Measurements from ENCODE around the gene GOLIM4.
"Not testable (repeated sequence)": the region's sequence is repeated elsewhere in the genome, so short reads cannot be mapped to it uniquely, and the experiment has no call there.

Gene GOLIM4, protein sequence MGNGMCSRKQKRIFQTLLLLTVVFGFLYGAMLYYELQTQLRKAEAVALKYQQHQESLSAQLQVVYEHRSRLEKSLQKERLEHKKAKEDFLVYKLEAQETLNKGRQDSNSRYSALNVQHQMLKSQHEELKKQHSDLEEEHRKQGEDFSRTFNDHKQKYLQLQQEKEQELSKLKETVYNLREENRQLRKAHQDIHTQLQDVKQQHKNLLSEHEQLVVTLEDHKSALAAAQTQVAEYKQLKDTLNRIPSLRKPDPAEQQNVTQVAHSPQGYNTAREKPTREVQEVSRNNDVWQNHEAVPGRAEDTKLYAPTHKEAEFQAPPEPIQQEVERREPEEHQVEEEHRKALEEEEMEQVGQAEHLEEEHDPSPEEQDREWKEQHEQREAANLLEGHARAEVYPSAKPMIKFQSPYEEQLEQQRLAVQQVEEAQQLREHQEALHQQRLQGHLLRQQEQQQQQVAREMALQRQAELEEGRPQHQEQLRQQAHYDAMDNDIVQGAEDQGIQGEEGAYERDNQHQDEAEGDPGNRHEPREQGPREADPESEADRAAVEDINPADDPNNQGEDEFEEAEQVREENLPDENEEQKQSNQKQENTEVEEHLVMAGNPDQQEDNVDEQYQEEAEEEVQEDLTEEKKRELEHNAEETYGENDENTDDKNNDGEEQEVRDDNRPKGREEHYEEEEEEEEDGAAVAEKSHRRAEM

DNA sequence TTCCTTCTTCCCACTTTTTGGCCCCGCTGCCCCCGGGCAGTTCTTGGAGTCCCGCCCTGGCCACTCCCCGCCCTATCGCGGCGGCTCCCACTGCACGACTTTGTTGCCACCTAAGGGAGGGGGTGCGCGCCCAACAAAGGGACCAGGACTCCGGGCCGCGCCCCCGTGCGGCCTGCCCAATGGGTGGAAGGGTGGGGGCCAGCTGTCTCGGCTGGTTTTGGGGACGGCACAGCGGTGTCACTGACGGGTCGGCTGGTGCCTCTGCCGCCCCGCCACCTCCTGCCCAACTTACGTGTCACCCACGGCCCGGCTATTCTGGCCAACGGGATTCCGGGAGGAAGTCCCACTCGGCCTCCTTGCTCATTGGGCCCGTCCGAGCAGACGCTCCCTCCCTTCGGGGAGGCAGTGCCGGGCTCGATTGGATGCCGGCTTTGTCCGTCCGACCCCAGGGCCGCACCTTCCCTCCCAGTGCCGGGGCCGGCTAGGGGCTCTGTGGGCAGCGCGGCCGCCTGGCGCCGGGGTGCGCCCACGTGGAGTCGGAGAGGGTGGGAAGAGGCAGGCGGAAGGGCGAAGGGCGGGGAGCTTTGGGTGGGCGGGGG is at the start of gene GOLIM4:
TSS of gene GOLIM4 (minus strand) at position 314 of the 599 bp plus-strand sequence. CDS start 639 bp downstream, outside the sequence.
- peak; percentile 82 for DNase-seq

DNA sequence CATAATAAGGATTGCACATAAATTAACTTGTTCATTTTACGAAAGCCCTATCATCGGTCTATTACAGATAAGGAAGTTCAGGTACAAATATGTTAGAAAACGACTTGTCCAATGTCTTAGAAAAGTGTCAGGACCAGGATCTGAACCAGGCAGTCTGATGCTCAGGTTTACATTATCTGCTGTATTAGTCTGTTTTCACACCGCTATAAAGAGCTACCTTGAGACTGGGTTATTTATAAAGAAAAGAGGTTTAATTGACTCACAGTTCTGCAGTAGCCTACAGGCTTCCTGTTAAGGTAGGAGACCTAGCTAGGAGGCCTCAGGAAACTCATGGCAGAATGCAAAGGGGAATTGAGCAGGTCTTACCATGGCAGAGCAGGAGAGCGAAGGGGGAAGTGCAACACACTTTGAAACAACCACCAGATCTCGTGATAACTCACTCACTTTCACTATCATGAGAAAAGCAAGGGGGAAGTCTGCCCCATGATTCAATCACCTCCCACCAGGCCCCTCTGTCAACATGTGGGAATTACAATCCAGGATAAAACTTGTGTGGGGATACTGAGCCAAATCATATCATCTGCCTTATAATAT is 45.8 kb upstream of the GOLIM4 start:
- no peak for DNase-seq

DNA sequence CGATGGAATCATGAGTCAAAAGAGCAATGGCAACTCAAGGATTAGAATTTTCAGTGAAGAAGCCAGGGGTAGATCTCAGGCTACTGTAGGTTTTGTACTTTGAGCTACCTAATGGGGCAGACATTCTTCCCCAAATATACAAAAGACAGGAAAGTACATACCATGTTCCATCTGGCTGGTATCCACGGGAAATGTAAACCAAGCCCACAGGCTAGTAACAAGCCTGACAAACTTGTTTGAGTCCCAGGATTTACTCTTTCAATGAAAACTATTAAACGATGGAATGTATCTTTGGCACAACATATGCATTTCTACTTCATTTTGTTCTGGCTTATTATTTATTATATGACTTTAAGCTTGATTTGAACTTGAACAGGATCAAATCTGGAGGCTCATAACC is 44.2 kb upstream of the GOLIM4 start:
- DNase-seq, result no peak

DNA sequence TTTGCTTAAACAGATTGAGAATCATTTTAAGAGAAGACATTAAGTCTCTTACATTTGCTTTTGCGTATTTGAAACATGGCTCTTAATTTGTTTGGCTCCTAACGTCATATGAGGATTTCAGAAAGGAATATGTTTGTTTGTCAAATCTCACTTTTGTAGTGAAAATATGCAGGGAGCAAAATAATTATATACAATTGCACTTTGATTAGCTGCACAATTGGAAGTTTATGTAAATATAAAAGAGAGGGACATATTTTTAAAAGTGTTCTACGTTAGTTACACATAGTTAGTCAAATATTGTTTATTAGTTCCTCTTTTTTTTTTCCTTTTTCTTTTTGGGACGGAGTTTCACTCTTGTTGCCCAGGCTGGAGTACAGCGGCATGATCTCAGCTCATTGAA is 42.7 kb upstream of the GOLIM4 start:
- no peak for DNase-seq

DNA sequence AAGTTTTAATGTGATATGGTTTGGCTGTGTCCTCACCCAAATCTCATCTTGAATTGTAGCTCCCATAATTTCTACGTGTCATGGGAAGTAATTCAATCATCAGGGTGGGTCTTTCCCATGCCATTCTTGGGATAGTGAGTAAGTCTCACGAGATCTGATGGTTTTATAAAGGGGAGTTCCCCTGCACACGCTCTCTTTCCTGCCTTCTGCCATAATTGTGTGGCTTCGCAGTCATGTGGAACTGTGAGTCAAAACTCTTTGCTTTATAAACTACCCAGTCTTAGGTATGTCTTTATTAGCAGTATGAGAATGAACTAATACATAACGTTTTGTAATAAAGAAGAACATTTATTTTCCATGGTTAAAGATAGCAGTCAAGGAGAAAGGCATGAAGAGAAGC is 39.2 kb upstream of the GOLIM4 start:
- DNase-seq, result no peak

DNA sequence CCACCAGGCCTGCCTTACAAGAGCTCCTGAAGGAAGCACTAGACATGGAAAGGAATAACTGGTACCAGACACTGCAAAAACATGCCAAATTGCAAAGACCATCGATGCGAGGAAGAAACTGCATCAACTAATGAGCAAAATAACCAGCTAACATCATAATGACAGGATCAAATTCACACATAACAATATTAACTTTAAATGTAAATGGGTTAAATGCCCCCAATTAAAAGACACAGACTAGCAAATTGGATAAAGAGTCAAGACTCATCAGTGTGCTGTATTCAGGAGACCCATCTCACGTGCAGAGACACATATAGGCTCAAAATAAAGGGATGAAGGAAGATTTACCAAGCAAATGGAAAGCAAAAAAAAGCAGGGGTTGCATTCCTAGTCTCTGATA is 34.5 kb upstream of the GOLIM4 start:
- not testable (repeated sequence) for DNase-seq

DNA sequence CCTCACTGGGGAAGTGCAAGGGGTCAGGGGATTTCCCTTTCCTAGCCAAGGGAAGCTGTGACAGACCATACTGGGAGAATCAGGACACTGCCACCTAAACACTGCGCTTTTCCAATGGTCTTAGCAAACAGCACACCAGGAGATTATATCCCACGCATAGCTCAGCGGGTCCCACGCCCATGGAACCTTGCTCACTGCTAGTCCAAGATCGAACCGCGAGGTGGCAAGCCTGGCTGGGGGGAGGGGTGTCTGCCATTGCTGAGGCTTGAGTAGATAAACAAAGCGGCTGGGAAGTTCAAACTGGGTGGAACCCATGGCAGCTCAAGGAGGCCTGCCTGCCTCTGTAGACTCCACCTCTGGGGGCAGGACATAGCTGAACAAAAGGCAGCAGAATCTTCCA is 32.7 kb upstream of the GOLIM4 start:
- not testable (repeated sequence) for DNase-seq

DNA sequence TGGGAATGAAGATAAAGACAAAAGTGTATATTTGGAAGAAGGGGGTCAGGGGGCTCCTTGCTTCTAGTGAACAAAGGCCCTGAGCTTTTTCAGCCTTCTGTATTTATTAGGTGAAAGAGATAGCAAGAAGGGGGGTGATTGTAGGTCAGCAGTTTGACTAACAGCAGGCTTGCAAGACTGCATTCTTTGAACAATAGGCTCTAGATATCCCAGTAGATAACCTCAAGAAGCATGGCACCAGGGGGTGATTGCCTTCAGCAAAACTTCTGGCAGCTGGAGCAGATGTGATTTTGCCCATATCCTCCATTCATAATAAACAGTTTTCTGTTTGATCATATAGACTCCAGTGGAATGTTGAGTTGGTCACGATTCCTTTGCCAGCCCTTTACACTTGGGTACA is 31.7 kb upstream of the GOLIM4 start:
- no peak for DNase-seq

DNA sequence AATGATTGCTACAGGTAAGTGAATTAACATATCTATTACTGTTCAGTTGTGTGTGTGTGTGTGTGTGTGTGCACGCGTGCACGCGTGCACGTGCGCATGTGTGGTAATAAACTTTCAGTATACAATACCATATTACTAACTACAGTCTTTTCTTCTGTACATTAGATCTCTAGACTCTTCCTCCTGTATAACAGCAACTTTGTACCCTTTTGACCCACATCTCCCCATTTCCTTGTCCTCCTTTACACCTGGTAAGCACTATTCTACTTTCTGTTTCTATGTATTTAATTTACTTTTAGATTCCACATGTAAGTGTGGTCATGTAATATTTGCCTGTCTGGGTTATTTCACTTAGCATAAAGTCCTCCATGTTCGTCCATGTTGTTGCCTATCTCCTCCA is 29.1 kb upstream of the GOLIM4 start:
- no peak for DNase-seq

DNA sequence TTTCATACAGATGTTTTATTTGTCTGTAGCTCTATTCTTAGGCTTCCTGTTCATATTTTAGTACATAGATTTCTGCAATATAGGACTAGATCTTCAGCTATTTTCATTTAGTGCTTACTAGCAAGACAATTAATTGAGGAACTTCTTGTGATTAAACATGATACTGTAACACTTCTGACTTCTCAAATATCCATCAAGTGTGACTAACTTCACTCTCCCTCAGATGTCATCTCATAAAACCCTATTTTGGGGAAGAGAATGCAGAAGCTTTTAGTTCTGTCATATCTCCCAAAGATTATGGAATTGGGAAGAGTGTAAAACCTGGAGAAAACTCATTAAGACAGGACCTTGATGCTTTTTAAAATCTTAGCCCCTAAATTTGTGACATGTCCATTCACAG is 28.6 kb upstream of the GOLIM4 start:
- no peak for DNase-seq

DNA sequence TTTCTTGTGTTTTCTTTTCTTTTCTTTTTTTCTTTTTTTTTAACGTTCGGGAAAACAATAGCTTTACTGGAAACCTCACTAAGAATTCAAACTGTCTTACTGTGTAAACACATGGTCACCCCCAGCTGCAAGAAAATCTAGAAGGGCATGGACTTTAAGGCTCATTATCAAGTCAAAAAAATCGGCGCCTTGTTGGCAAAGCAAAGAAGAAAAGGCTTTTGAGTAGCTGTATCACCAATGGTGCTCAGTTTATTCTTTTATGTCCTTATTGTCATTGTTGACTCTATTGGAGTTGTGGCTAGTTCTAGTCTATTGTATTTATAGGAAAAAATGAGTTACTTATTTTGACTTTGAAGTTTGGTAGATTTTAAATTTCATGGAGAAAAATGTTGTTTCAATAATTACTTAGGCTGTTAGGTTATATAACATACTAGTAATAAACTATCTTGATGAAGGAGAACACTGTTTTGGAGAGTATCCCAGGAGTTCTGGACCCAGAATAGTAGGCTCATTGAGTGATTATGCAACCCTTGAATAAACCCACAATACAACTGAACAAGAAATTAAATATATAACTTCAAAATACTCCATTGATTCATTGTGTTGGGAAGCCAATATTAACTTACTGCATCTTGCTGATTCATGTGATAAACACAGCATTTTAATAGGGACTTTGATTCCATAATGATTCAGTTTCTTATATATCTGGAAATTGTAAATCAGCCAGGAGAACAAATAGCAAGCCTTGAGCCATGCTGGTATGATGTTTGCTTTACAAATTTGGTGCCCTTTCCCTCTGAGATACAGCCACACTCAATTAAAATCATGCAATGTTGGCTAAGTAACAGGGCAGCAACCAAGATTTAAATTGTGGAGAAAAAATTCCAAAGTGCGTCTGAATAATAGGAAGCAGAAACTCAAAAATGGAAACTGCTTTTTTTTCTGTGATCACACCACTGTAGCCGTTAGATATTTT is 27.8 kb upstream of the GOLIM4 start:
- no peak for DNase-seq

DNA sequence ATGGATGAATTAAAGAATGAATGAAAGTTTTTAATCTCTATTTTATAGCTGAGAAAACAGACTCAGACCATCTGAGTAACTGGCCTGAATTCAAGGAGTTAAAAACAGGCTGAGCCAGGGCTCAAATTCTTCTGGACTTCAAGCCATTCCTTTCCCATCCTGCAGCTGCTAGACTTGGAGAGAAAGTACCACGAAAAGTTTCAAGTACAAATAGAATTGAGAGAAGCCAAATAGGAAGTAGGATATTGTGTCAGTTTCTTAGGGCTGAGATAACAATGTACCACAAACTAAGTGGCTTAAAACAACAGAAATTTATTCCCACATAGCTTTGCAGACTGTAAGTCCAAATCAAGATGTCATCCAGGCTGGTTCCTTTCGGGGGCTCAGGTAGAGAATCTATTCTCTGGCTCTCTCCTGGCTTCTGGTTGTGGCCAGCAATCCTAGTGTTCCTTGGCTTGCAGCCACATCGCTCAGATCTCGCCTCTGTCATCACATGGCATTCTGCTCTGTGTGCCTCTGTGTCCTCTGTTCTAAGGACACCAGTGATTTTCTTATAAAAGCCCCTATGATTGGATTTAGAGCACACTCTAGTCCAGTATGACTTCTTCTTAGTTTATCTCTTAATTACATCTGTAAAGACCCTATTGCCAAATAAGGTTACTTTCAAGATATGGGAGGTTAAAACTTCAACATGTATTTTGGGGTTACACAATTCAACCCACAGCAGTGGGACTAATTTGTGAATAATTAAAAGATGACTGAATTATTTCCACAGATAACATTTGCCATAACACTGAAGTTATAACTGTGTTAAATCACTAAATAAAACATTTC is 25.7 kb upstream of the GOLIM4 start:
- DNase-seq, result no peak

DNA sequence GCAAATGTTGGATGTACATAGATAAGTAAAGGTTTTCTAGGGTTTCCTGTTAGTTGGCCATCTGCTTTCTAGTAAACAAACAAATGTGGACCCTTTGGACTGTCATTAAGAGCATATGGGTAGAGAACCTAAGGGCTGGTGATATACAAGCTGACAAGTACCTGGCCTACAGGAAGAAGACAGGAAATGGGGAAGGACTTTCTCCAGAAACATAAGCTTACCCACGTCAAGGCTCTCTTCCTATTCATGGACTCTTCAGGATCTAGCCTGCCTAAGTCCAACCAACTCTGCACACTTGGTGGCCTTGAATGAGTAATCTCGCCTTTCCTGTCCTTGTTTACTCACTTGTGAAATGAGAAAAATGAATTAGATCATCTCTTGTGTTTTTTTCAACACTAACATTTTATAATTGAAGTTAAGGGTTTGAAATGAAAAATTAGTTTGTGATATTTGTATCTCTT is 22.2 kb upstream of the GOLIM4 start:
- DNase-seq, result no peak

DNA sequence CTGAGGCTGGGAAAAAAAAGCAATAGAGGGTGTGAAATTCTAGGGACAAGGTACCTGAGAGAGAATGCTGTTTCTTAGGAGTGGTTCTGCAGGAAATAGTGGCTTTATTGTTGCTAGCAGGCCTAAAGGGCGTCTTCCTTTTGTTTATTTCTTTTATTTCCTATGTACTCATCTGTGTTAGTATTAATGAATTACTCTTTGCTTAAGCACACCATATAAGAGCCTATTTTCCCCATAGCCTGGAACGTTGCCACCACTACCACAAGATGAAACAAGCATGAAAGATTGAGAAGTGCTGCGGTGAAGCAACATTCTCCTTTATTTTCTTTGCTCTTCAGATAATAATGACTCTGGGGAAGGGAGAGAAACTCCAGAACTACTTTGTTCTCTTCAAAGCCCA is 21.3 kb upstream of the GOLIM4 start:
- DNase-seq, result no peak

DNA sequence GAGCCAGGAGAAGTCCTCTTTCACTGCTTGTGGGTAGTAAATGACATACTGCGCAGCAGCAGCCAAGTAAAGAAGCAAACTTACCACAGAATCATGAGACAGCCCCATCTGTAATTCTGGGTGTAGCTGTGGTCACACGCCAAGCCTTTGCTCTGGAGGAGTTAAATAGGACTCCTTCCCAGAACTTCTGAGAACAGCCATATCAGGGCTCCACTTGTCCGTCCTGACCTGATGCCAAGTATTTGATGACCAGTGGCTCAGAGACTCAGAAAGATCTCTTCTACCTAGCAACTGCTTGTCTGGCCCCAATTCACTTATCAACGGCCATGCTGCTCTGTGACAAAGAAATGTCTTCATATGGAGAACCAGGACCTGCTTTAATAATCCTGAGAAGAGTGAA is 20.6 kb upstream of the GOLIM4 start:
- DNase-seq, result no peak

DNA sequence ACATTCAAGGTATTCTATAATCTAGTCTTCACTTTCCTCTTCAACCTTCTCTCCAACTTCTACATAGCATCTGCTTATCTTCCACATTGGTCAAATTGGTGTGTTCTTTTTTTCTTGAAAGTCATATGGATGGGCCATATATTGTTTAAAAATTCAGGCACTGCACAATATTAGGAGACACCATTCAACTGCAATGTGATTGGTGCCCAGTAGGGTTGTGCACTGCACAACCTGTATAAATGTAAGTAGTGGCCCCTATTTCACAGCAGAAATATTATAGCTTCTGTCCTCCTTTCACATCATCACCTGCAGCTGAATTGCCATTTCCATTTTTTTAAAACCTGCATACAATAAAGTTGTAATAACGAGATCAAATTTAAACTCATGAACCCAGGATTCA is 18.1 kb upstream of the GOLIM4 start:
- DNase-seq, result no peak

DNA sequence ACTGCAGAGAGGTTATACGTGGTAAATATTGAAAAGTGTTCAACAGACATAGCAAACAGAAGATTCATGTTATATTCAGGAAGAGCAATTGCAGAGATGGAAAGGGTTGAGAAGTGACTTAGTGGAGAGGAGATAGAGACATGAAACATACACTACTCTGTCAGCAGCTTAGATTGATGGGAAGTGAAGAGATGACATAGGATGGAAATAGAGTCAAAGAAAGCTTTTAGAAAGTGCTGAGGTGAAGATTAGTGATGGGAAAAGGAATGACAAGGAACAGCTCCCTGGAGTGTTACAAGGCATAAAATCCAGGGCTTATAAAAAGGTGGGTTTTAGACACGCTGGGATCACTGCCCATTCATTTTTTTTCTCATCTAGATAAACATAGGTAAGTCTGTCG is 17.2 kb upstream of the GOLIM4 start:
- DNase-seq, result no peak

DNA sequence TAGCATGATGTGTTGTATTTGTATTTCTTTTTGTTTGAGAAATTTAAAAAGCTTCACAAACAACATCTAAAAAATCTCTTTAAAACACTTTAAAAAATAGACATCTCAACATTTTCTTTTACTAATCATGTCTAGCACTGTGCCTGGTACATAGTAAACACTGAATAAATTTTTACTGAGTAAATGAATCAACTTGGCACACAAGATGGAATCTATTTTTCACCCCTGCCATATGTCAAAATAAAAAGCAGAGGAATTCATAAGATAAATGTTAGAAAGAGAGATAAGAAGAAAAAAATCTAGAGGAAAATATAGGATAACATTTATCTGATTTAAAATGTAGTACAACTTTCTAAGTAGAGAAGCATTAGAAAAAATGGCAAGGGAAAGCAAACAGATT is 8.6 kb upstream of the GOLIM4 start:
- DNase-seq, result no peak

DNA sequence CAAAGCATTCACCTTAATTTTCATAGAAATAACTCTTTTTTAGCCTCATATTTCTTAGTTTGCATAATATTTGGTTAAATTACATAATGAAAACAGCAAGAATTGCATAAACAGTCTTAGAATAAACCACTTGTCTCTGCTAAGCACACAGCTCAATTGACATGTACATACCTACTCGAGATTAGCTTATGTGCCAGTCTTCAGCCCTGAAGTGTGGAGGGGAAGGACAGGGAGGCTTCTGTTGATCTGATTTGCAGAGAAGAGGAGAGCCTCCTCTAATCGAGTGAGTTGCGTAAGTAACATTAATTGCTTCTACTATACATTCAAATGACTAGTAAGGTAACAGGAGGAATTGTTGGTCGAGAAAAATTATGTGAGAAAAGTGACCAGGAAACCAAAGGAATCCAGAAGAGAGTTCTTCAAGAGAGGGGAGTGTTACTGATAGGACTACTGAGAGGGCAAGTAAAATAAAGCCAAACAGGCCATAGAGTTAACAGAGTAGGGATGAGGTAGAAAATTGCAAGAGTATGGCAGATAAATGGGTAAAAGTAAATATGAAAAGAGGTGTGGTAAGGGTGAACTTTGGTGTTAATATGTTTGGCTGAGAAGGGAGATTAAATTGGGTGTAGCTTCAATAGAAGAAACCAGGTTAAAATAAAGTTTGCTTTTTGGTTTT is 7.1 kb upstream of the GOLIM4 start:
- DNase-seq, result no peak

DNA sequence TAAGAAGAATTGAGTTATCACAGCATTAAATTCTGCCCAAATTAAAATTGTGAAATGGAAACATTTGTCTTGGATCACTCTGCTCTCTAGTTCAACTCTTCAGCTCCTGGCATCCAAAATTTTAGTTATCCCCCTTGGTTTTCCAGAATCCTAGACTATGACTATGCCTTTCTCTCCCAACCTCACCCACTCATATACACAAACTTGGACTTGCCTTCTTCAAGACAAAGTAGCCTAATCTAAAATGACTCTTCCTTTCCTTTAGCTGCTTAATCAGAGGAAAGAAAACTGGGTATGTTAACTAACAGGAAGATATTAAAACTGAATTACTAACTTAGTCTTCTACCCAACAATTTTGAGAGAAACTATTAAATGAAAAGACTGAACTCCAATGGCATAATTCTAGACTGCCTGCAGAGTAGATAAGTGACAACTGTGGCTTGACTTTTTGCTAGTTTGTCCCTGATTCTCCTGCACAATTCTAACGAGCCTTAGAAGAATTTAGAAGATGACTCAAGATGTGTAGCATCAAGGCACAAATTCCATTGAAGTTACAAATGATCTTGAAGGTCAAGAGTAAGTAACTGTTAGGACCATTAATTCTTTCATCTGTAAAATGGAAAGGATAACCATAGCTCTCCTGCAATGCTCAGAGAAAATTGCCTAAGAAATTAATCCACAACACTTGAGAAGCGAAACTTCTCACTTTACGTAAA is 5.2 kb upstream of the GOLIM4 start:
- no peak for DNase-seq
